Neural crest cell (in vitro differentiated cells): ENCODE data around the gene NPIPB9. TPM values are rescaled to one million over a fixed set of nuclear protein-coding genes. Genes with fewer than 3 reads are reported as not detected.

Experiments
- DNase-seq: peaks from one replicate; pipeline ENCODE4 v3.0.0; 2021; ENCODE audit warnings: low read depth, mixed read lengths, low spot score
- H3K27ac Mint-ChIP-seq: one replicate; pipeline ENCODE4 v1.8.0; 2021; ENCODE audit warnings: mild to moderate bottlenecking, mixed read lengths; ENCODE audit not compliant: unreplicated experiment
- H3K27me3 Mint-ChIP-seq: 2 replicates; pipeline ENCODE4 v1.8.0; 2021; ENCODE audit warnings: low read depth, mild to moderate bottlenecking, mixed read lengths
- H3K36me3 Mint-ChIP-seq: 2 replicates; pipeline ENCODE4 v1.8.0; 2021; ENCODE audit warnings: low read depth, mild to moderate bottlenecking, mixed read lengths
- H3K4me1 Mint-ChIP-seq: 2 replicates; pipeline ENCODE4 v1.8.0; 2021; ENCODE audit warnings: mixed read lengths
- H3K4me3 Mint-ChIP-seq: one replicate; pipeline ENCODE4 v1.8.0; 2021; ENCODE audit warnings: mild to moderate bottlenecking, mixed read lengths
- H3K9me3 Mint-ChIP-seq: 2 replicates; pipeline ENCODE4 v1.8.0; 2021; ENCODE audit warnings: mixed read lengths
- CTCF ChIP-seq: fragments of 200-600 bp; sonication (generic); conservative IDR thresholded peaks from 2 replicates; pipeline ENCODE4 v1.5.0; 2021; ENCODE audit warnings: antibody characterized with exemption, mild to moderate bottlenecking
- microRNA-seq: library from miRNA; unstranded; fragments of <30 nt; microRNA quantifications from one replicate; pipeline ENCODE4, GENCODE V29; 2020
- total RNA-seq: library from RNA; stranded (reverse); gene quantifications from 2 replicates; pipeline ENCODE4 v1.2.1, GENCODE V29; 2021

NPIPB9 gene
- total RNA-seq, 1 donor from 2014 or later, result 1.6 TPM

DNA sequence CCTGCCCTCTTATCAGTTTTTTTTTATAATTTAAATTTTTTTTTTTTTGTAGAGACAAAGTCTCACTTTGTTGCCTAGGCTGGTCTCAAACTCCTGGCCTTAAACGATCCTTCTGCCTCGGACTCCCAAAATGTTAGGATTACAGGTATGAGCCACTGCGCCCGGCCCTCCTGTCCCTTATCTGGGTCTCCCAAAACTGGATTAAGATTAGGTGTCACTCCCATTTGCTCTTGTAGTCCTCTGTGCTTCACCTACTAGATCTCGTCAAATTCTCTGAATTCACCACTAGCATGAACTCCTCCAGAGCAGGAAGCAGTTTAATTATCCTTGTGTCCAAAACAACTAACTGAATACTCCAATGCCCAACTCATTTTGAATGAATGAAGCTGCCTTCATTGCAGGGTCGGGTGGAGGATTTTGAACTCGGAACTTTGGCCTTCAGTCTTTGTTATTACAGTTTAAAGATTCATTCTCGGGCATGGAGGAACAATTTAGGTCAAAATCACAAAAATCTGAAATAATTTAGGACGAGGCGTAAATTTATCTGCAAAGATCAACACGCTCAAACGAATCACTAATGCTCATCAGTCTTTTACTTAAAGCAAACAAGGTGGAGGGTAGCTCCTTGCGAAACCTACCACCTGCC is 70.4 kb downstream of the NPIPB9 start:
- peak overlapping the region; percentile 79 for H3K27ac Mint-ChIP-seq
- H3K27me3 Mint-ChIP-seq, result no peaks in the 10 kb centered on the region
- H3K4me3 Mint-ChIP-seq, result peak overlapping the region; percentile 89
- no peak for DNase-seq
- peaks cover 13% of the 10 kb centered on the region for H3K36me3 Mint-ChIP-seq
- H3K4me1 Mint-ChIP-seq, result peaks cover 39% of the 10 kb centered on the region
- H3K9me3 Mint-ChIP-seq, result no peaks in the 10 kb centered on the region
- no peak for TF ChIP-seq CTCF

Small RNA genes lying within 50 kb of the gene (microRNA-seq; reads per million reads assigned to microRNA genes)
- gene MIR6862-2, result not detected

Other genes with a start within 250 kb of the NPIPB9 start
- not detected in 2 replicates for gene IL27, start 245.0 kb upstream of the NPIPB9 start, total RNA-seq
- gene NUPR1, start 212.8 kb upstream of the NPIPB9 start, total RNA-seq, result not detected in 2 replicates
- gene SGF29, start 197.9 kb upstream of the NPIPB9 start, total RNA-seq, result 34.4 and 41.1 TPM in 2 replicates
- 0.23 TPM in 1 of 2 replicates, not detected in the other for gene SULT1A2, start 154.7 kb upstream of the NPIPB9 start, total RNA-seq
- 0.96 and 1.7 TPM in 2 replicates for gene SULT1A1, start 141.7 kb upstream of the NPIPB9 start, total RNA-seq
- not detected in 2 replicates for gene NPIPB8, start 113.7 kb upstream of the NPIPB9 start, total RNA-seq
- 901 and 985 TPM in 2 replicates for gene EIF3C, start 40.3 kb upstream of the NPIPB9 start, total RNA-seq
- 272 and 276 TPM in 2 replicates for gene ATXN2L, start 71.2 kb downstream of the NPIPB9 start, total RNA-seq
- gene TUFM, start 94.6 kb downstream of the NPIPB9 start, total RNA-seq, result 197 and 205 TPM in 2 replicates
- 60.6 and 66.9 TPM in 2 replicates for gene SH2B1, start 112.1 kb downstream of the NPIPB9 start, total RNA-seq
- 3.1 and 3.3 TPM in 2 replicates for gene ATP2A1, start 126.7 kb downstream of the NPIPB9 start, total RNA-seq
- 19.9 and 20.2 TPM in 2 replicates for gene RABEP2, start 173.5 kb downstream of the NPIPB9 start, total RNA-seq
- gene CD19, start 180.2 kb downstream of the NPIPB9 start, total RNA-seq, result not detected in 2 replicates
- gene NFATC2IP, start 199.2 kb downstream of the NPIPB9 start, total RNA-seq, result 63.9 and 67.3 TPM in 2 replicates
- 48.1 and 48.2 TPM in 2 replicates for gene SPNS1, start 223.0 kb downstream of the NPIPB9 start, total RNA-seq
- 4.9 and 6.2 TPM in 2 replicates for gene LAT, start 233.3 kb downstream of the NPIPB9 start, total RNA-seq